HEK293 (cell line): ENCODE data around the gene SPIB.

ENCODE experiments used
- CTCF ChIA-PET: fragments of 350-600 bp; formaldehyde crosslinking; extraction: SDS; loops from one replicate; lab custom pipeline; 2021; ENCODE audit warnings: antibody characterized with exemption; lab: Yijun Ruan, JAX
- POLR2A ChIA-PET: fragments of 300-600 bp; formaldehyde crosslinking; extraction: SDS; loops from one replicate; lab custom pipeline; 2020; ENCODE audit warnings: antibody characterized with exemption, inconsistent platforms; lab: Yijun Ruan, JAX
- H3K27ac ChIP-seq: fragments of 200-500 bp; sonication (Bioruptor generic); 2 replicates; pipeline ENCODE4 v1.5.1; 2014; ENCODE audit warnings: low read depth, low read length, control low read depth, inconsistent platforms; ENCODE audit errors: extremely low read depth
- H3K36me3 ChIP-seq, 2 experiments: fragments of 200-500 bp in 1 of 2; sonication (Bioruptor generic) in 1 of 2; 1 replicate in 1 of 2; 2 replicates in 1 of 2; pipeline ENCODE4 v1.5.1; 2014 to 2017; ENCODE audit warnings: inconsistent platforms in 2 of 2, low read length in 2 of 2; ENCODE audit not compliant: control insufficient read depth in 2 of 2, insufficient read depth in 1 of 2
- H3K4me1 ChIP-seq: fragments of 200-500 bp; sonication (Bioruptor generic); 2 replicates; pipeline ENCODE4 v1.5.1; 2014; ENCODE audit warnings: mild to moderate bottlenecking, low read length, inconsistent platforms; ENCODE audit not compliant: control insufficient read depth, insufficient read depth
- H3K4me3 ChIP-seq: 2 replicates; pipeline ENCODE4 v1.5.1; 2011; ENCODE audit warnings: low read depth, mild to moderate bottlenecking, control low read depth, low read length, moderate library complexity
- H3K9me3 ChIP-seq: fragments of 200-500 bp; sonication (Bioruptor generic); 2 replicates; pipeline ENCODE4 v1.5.1; 2014; ENCODE audit warnings: low read depth, low read length, inconsistent platforms; ENCODE audit not compliant: control insufficient read depth, insufficient read depth
- HOXA7 ChIP-seq: sonication (generic); formaldehyde crosslinking; IDR thresholded peaks from 2 replicates; pipeline ENCODE4 v1.8.1; 2022; ENCODE audit warnings: missing genetic modification reagents, borderline replicate concordance
- KLF10 ChIP-seq: fragments of 450-650 bp; IDR thresholded peaks from 2 replicates; pipeline ENCODE4 v1.5.1; 2018; ENCODE audit warnings: missing biosample characterization, mild to moderate bottlenecking, missing genetic modification characterization
- KLF7 ChIP-seq: fragments of 450-650 bp; formaldehyde crosslinking; IDR thresholded peaks from 2 replicates; pipeline ENCODE4 v1.5.1; 2016; ENCODE audit warnings: missing biosample characterization, missing genetic modification characterization, borderline replicate concordance
- TSHZ1 ChIP-seq: fragments of 450-650 bp; formaldehyde crosslinking; IDR thresholded peaks from 2 replicates; pipeline ENCODE4 v1.5.1; 2016; ENCODE audit warnings: missing biosample characterization, missing genetic modification characterization, borderline replicate concordance
- ZNF121 ChIP-seq: fragments of 450-650 bp; formaldehyde crosslinking; IDR thresholded peaks from 2 replicates; pipeline ENCODE4 v1.5.1; 2016; ENCODE audit warnings: missing biosample characterization, missing genetic modification characterization
- ZNF146 ChIP-seq: fragments of 450-650 bp; formaldehyde crosslinking; IDR thresholded peaks from 2 replicates; pipeline ENCODE4 v1.5.1; 2016; ENCODE audit warnings: missing biosample characterization, missing genetic modification characterization
- ZNF148 ChIP-seq: fragments of 450-650 bp; formaldehyde crosslinking; IDR thresholded peaks from 2 replicates; pipeline ENCODE4 v1.5.0; 2017; ENCODE audit warnings: missing biosample characterization, missing genetic modification characterization, borderline replicate concordance
- ZNF19 ChIP-seq: fragments of 450-650 bp; formaldehyde crosslinking; IDR thresholded peaks from 2 replicates; pipeline ENCODE4; 2016; ENCODE audit warnings: missing biosample characterization, missing genetic modification characterization, low read depth
- ZNF211 ChIP-seq: fragments of 450-650 bp; formaldehyde crosslinking; IDR thresholded peaks from 2 replicates; pipeline ENCODE4 v1.5.1; 2016; ENCODE audit warnings: low read depth, missing biosample characterization, missing genetic modification characterization
- ZNF280D ChIP-seq: fragments of 450-650 bp; formaldehyde crosslinking; IDR thresholded peaks from 2 replicates; pipeline ENCODE4 v1.5.1; 2016; ENCODE audit warnings: missing biosample characterization, missing genetic modification characterization
- ZNF292 ChIP-seq: fragments of 450-650 bp; formaldehyde crosslinking; IDR thresholded peaks from 2 replicates; pipeline ENCODE4 v1.5.1; 2016; ENCODE audit warnings: low read depth, missing biosample characterization, missing genetic modification characterization, borderline replicate concordance
- ZNF302 ChIP-seq: fragments of 450-650 bp; formaldehyde crosslinking; IDR thresholded peaks from 2 replicates; pipeline ENCODE4 v1.5.1; 2016; ENCODE audit warnings: missing biosample characterization, missing genetic modification characterization, low read depth
- ZNF391 ChIP-seq: fragments of 450-650 bp; formaldehyde crosslinking; IDR thresholded peaks from 2 replicates; pipeline ENCODE4 v1.5.1; 2016; ENCODE audit warnings: low read depth, missing biosample characterization, missing genetic modification characterization, borderline replicate concordance
- ZNF404 ChIP-seq: fragments of 450-650 bp; formaldehyde crosslinking; IDR thresholded peaks from 2 replicates; pipeline ENCODE4 v1.5.1; 2017; ENCODE audit warnings: missing biosample characterization, missing genetic modification characterization
- ZNF449 ChIP-seq: fragments of 450-650 bp; formaldehyde crosslinking; IDR thresholded peaks from 2 replicates; pipeline ENCODE4 v1.5.1; 2017; ENCODE audit warnings: missing biosample characterization, mild to moderate bottlenecking, missing genetic modification characterization, moderate library complexity
- ZNF510 ChIP-seq: fragments of 450-650 bp; formaldehyde crosslinking; IDR thresholded peaks from 2 replicates; pipeline ENCODE4 v1.5.1; 2018; ENCODE audit warnings: mild to moderate bottlenecking, missing genetic modification characterization, missing biosample characterization; ENCODE audit not compliant: insufficient replicate concordance
- ZNF513 ChIP-seq: fragments of 450-650 bp; IDR thresholded peaks from 2 replicates; pipeline ENCODE4 v1.5.1; 2018; ENCODE audit warnings: missing biosample characterization, missing genetic modification characterization
- ZNF529 ChIP-seq: fragments of 450-650 bp; formaldehyde crosslinking; IDR thresholded peaks from 2 replicates; pipeline ENCODE4 v1.5.1; 2017; ENCODE audit warnings: missing genetic modification characterization, missing biosample characterization; ENCODE audit not compliant: insufficient replicate concordance
- ZNF621 ChIP-seq: fragments of 450-650 bp; formaldehyde crosslinking; IDR thresholded peaks from 2 replicates; pipeline ENCODE4 v1.5.1; 2017; ENCODE audit warnings: missing biosample characterization, missing genetic modification characterization
- ZNF654 ChIP-seq: fragments of 450-650 bp; formaldehyde crosslinking; IDR thresholded peaks from 2 replicates; pipeline ENCODE4 v1.5.1; 2016; ENCODE audit warnings: low read depth, missing biosample characterization, missing genetic modification characterization
- ZNF664 ChIP-seq: fragments of 450-650 bp; formaldehyde crosslinking; IDR thresholded peaks from 2 replicates; pipeline ENCODE4 v1.5.1; 2016; ENCODE audit warnings: missing biosample characterization, missing genetic modification characterization
- ZNF830 ChIP-seq: fragments of 450-650 bp; IDR thresholded peaks from 2 replicates; pipeline ENCODE4 v1.5.0; 2018; ENCODE audit warnings: missing biosample characterization, missing genetic modification characterization, low read depth, mild to moderate bottlenecking, moderate library complexity

Gene SPIB

DNA sequence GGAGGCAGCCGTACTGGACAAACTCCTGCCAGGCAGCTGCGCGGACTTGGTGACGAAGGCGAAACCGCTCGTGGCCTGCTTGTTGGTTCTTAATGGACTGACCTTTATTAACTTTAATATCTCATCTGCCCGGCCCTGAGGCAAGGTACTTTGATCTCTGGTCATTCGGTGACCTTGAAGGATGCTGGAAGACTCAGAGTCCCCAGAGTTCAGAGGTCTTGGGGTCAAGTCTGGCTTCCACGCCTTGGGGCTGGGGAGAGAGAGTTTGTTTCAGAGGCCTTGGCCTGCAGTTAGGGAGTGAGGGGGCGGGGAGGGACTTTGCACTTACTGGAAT is 47.9 kb downstream of the SPIB start (continued):
- no peak for TF ChIP-seq ZNF292
- no peak for TF ChIP-seq ZNF510 (tag by site-specific recombination)

DNA sequence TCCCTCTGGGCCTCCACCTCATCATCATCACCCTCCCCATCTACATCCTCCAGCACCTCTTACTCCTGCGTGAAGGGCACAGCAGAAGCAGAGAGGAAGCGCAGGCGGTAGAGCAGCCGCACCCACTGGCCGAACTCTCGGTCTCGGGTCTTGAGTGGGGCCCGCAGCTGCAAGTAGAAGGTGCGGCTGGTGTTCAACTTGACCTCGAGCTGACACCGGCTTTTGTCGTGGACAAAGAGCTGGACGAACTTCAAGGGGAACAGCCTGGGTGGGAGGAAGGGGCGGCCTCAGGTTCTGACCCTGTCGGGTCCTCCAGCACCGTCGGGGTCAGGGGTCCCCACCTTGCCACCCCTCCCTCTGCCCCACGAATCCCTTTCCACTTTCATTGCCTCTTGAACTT is 48.8 kb downstream of the SPIB start:
- ChIA-PET POLR2A (no interaction called here), CTCF (interaction anchor here (1.3 kb wide), 1 partner anchor 110 kb away, joined by 5 read pairs; no protein-coding TSS in a partner anchor)

More for the DNA sequence above, 48.8 kb downstream of the SPIB start:
- H3K4me3 ChIP-seq, result no peak overlapping the region
- no peaks in the 10 kb centered on the region for H3K9me3 ChIP-seq
- H3K27ac ChIP-seq, result no peak overlapping the region
- no peak for TF ChIP-seq ZNF302
- no peak for TF ChIP-seq ZNF121 (tag by site-specific recombination)
- TF ChIP-seq KLF10 (tag by site-specific recombination), result no peak
- TF ChIP-seq KLF7, result no peak
- no peak for TF ChIP-seq HOXA7 (CRISPR knock-in tag)
- TF ChIP-seq ZNF654 (tag by site-specific recombination), result no peak
- TF ChIP-seq ZNF148, result no peak
- TF ChIP-seq ZNF211, result no peak
- no peak for TF ChIP-seq ZNF391 (tag by site-specific recombination)
- TF ChIP-seq ZNF529, result no peak
- TF ChIP-seq ZNF280D (tag by site-specific recombination), result no peak
- no peak for TF ChIP-seq ZNF146 (tag by site-specific recombination)
- no peak for TF ChIP-seq ZNF513 (tag by site-specific recombination)
- TF ChIP-seq ZNF449 (tag by site-specific recombination), result no peak
- no peak for TF ChIP-seq ZNF621 (tag by site-specific recombination)
- TF ChIP-seq ZNF404, result no peak
- no peak for TF ChIP-seq ZNF19 (tag by site-specific recombination)
- no peak for TF ChIP-seq TSHZ1 (tag by site-specific recombination)
- TF ChIP-seq ZNF664 (tag by site-specific recombination), result no peak
- no peak for TF ChIP-seq ZNF830
- no peaks in the 10 kb centered on the region for H3K36me3 ChIP-seq
- H3K4me1 ChIP-seq, result no peaks in the 10 kb centered on the region
